Lower leg skin (tissue), 3 donors: ENCODE measurements around the gene SLC51B.

Experiments
- POLR2A ChIP-seq, 2 donors: fragments of 450-650 bp; IDR thresholded peaks; one replicate each; pipeline ENCODE4 v1.6.1; 2016 to 2017; ENCODE audit warnings: antibody characterized with exemption in 2 of 2, mild to moderate bottlenecking in 1 of 2, moderate library complexity in 1 of 2
- TF ChIP-seq, protein P1 (sequence below), 3 donors: fragments of 450-650 bp; IDR thresholded peaks; one replicate each; pipeline ENCODE4 v1.5.1; 2016; ENCODE audit warnings: antibody characterized with exemption in 3 of 3, mild to moderate bottlenecking in 3 of 3, moderate library complexity in 2 of 3

DNA sequence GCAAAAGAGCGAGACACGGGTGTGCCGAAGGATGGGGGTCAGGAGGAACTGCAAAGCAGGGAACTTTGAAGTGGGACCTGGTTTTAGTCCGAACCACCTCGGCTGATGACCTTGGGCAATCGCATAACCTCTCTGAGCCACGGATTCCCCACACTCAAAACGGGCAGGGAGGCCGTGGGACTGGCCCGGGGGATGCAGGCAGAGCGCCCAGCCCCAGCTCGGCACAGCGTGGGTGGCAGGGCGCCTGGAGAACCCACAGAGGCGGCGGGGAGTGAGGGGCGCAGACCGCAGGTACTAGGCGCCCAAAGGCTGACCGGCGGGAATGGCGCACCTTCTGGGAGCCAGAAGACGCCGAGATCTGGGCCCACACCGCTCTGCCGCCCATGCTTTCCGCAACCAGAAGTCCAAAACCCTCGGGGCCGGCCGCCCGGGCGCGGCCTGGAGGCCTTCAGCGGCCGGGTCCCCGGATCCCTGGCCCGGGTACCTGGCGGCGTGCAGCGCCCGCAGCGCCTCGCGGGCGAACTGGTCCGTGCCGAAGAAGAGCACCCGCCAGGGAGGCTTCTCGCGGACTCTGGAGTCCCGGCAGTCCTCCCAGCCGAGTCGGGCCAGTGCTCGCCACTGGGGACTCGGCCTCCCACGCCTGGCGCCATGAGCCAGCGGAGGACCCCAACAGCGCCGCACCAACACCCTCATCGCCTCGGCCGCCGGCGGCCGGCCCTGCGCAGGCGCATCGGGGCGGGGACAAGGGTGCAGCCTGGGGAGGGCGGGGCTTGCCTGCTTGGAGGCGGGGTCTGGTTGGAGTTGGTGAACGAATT, 16.1 kb upstream of the SLC51B start, which contains the start of gene MTFMT:
- peak in 1 of 2 donors; percentile 83 for TF ChIP-seq POLR2A (IDR thresholded peaks at IDR 0.05)
- TF ChIP-seq, protein P1, sequence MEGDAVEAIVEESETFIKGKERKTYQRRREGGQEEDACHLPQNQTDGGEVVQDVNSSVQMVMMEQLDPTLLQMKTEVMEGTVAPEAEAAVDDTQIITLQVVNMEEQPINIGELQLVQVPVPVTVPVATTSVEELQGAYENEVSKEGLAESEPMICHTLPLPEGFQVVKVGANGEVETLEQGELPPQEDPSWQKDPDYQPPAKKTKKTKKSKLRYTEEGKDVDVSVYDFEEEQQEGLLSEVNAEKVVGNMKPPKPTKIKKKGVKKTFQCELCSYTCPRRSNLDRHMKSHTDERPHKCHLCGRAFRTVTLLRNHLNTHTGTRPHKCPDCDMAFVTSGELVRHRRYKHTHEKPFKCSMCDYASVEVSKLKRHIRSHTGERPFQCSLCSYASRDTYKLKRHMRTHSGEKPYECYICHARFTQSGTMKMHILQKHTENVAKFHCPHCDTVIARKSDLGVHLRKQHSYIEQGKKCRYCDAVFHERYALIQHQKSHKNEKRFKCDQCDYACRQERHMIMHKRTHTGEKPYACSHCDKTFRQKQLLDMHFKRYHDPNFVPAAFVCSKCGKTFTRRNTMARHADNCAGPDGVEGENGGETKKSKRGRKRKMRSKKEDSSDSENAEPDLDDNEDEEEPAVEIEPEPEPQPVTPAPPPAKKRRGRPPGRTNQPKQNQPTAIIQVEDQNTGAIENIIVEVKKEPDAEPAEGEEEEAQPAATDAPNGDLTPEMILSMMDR (IDR thresholded peaks at IDR 0.05), result no peak
